HG02798 (cell line): ENCODE data around the gene GARIN5B.

Experiments
- ATAC-seq: cut with Tn5 transposase; IDR thresholded peaks from one replicate; pipeline ENCODE4 v1.9.1; 2021; ENCODE audit warnings: mild to moderate bottlenecking; ENCODE audit not compliant: unreplicated experiment, poor library complexity

The GARIN5B gene

GRCh38 chr19:55389386-55390317, 26.6 kb upstream of the GARIN5B start:
- ATAC-seq, result no peak

GRCh38 chr19:55387736-55388497, 24.9 kb upstream of the GARIN5B start:
- no peak for ATAC-seq

GRCh38 chr19:55386493-55386971, 23.5 kb upstream of the GARIN5B start:
- no peak for ATAC-seq

GRCh38 chr19:55385724-55386492, 22.8 kb upstream of the GARIN5B start, which contains the start of gene RPL28:
Gene RPL28, plus strand, starts transcription at chr19:55385932. Its CDS starts 426 bp downstream, at chr19:55386358.
- peak; percentile 77 for ATAC-seq

GRCh38 chr19:55384920-55385723, 22.1 kb upstream of the GARIN5B start:
- peak; percentile 65 for ATAC-seq

GRCh38 chr19:55384131-55384919, 21.3 kb upstream of the GARIN5B start, which contains the start of gene TMEM238:
Gene TMEM238, minus strand, starts transcription at chr19:55384292. Its CDS starts 33 bp downstream, at chr19:55384259.
- no peak for ATAC-seq

GRCh38 chr19:55383279-55384130, 20.4 kb upstream of the GARIN5B start:
- no peak for ATAC-seq

GRCh38 chr19:55382522-55383054, 19.5 kb upstream of the GARIN5B start:
- ATAC-seq, result no peak

- ATAC-seq, result no peak
These were observed 19.0 kb upstream of the GARIN5B start for GRCh38 chr19:55382013-55382412.

- no peak for ATAC-seq
These were observed 16.1 kb upstream of the GARIN5B start for GRCh38 chr19:55379174-55379573.

GRCh38 chr19:55377356-55378131, 14.5 kb upstream of the GARIN5B start:
- ATAC-seq, result no peak

- no peak for ATAC-seq
These were observed 13.3 kb upstream of the GARIN5B start, which contains the start of gene TMEM190 for GRCh38 chr19:55376241-55376933. Gene TMEM190, plus strand, starts transcription at chr19:55376826. Its CDS starts 28 bp downstream, at chr19:55376854.

- ATAC-seq, result no peak
These were observed 11.1 kb upstream of the GARIN5B start for GRCh38 chr19:55373993-55374757.

- ATAC-seq, result no peak
These were observed 10.4 kb upstream of the GARIN5B start for GRCh38 chr19:55373306-55373992.
